ENCODE results near the gene EDN2. TPM values are rescaled to one million over a fixed set of nuclear protein-coding genes. Genes with fewer than 3 reads are reported as not detected.

Gene EDN2
- total RNA-seq, 1 experiment from 2014 or later: 0.24 TPM

DNA sequence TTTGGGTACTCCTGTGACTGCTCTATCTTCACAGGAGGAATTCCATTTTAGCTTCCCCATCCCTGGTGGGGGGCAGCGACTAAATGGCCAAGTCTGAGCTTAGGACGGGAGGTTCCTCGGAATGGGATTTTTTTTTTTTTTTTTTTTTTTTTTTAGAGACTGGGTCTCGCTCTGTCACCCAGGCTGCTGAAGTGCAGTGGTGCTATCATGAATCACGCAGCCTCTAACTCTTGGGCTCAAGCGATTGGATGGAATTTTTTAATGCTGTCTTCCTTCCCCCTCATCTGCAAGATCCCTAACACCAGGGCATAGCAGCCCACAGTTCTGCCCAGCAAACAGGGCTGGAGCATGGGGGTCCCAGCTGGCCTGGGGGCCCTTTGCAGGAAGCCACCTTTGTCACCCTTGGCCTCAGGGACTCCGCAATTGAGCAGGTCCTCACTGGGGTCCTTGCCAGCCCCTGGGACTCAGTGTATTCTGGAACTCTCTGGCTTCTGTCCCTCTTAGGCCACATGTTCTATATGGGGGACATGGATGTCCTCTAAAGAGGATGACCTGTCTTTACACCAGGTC, 13.1 kb upstream of the EDN2 start:
- H2BK15ac ChIP-seq (ENCODE audit: low read depth, low read length): no peak overlapping the region
- H3K4me2 ChIP-seq (ENCODE audit: insufficient read depth, insufficient read length, low read length): no peak overlapping the region
- no peaks in the 10 kb centered on the region for H3K9me3 Mint-ChIP-seq
- no peak overlapping the region for H3T11ph ChIP-seq (ENCODE audit: low read length)
- no peaks in the 10 kb centered on the region for H3K9me3 ChIP-seq (ENCODE audit: control insufficient read depth, low read depth, low read length)
- no peaks in the 10 kb centered on the region for H3K23me2 ChIP-seq (ENCODE audit: insufficient read length, low read depth, low read length, poor library complexity, severe bottlenecking)
- peak overlapping the region; percentile 100 for H4K91ac ChIP-seq (ENCODE audit: insufficient read length, low read depth, low read length)
- no peak overlapping the region; a peak in 1 of 7 replicates for H3K27ac Mint-ChIP-seq
- H3K4me1 Mint-ChIP-seq: peaks cover 26 to 27% of the 10 kb centered on the region in 2 experiments
- no peak overlapping the region for H3K23ac ChIP-seq (ENCODE audit: insufficient read length, low read depth, low read length)
- H2BK120ac ChIP-seq (ENCODE audit: low read depth, low read length, poor library complexity, severe bottlenecking): no peak overlapping the region
- no peaks in the 10 kb centered on the region for H3K36me3 Mint-ChIP-seq (ENCODE audit: insufficient read depth in 1 of 3, low read depth in 3 of 3)
- no peaks in the 10 kb centered on the region for H4K20me1 ChIP-seq (ENCODE audit: control insufficient read depth, insufficient read depth, insufficient read length)
- no peaks in the 10 kb centered on the region for H3K4me1 ChIP-seq (ENCODE audit: insufficient read depth, low read length)
- no peaks in the 10 kb centered on the region for H3K79me1 ChIP-seq (ENCODE audit: insufficient read depth, low read depth, low read length, poor library complexity, severe bottlenecking)
- H3K4me3 Mint-ChIP-seq: no peak overlapping the region; a peak in 1 of 5 replicates
- no peak for DNase-seq
- no peak overlapping the region for H2BK5ac ChIP-seq (ENCODE audit: insufficient read length, low read length)
- H4K8ac ChIP-seq (replicated peaks; ENCODE audit: insufficient read length, low read depth, low read length): no peak overlapping the region
- H3K56ac ChIP-seq (ENCODE audit: insufficient read length, low read depth, low read length): no peak overlapping the region
- H2AK5ac ChIP-seq (ENCODE audit: insufficient read length, low read length): no peak overlapping the region
- H4K5ac ChIP-seq (ENCODE audit: insufficient read length, low read depth, low read length): no peak overlapping the region
- no peak overlapping the region for H2AFZ ChIP-seq (ENCODE audit: low read length)
- H3K4ac ChIP-seq (ENCODE audit: low read depth, low read length): no peak overlapping the region
- no peak overlapping the region for H3K27ac ChIP-seq (ENCODE audit: insufficient read length, low read depth, low read length)
- no peak overlapping the region for H2BK12ac ChIP-seq (ENCODE audit: insufficient read length, low read depth, low read length)
- H2BK20ac ChIP-seq (ENCODE audit: low read depth, low read length, poor library complexity, severe bottlenecking): no peak overlapping the region
- H3K14ac ChIP-seq (ENCODE audit: insufficient read depth, low read length): no peak overlapping the region
- H3K18ac ChIP-seq (ENCODE audit: insufficient read length, low read depth, low read length): peak overlapping the region; percentile 97
- TF ChIP-seq, protein P1, sequence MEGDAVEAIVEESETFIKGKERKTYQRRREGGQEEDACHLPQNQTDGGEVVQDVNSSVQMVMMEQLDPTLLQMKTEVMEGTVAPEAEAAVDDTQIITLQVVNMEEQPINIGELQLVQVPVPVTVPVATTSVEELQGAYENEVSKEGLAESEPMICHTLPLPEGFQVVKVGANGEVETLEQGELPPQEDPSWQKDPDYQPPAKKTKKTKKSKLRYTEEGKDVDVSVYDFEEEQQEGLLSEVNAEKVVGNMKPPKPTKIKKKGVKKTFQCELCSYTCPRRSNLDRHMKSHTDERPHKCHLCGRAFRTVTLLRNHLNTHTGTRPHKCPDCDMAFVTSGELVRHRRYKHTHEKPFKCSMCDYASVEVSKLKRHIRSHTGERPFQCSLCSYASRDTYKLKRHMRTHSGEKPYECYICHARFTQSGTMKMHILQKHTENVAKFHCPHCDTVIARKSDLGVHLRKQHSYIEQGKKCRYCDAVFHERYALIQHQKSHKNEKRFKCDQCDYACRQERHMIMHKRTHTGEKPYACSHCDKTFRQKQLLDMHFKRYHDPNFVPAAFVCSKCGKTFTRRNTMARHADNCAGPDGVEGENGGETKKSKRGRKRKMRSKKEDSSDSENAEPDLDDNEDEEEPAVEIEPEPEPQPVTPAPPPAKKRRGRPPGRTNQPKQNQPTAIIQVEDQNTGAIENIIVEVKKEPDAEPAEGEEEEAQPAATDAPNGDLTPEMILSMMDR (conservative IDR thresholded peaks at IDR 0.05): no peak
- H3K9ac ChIP-seq (ENCODE audit: extremely low read depth, insufficient read length, low read length): no peak overlapping the region
- H3K27me3 ChIP-seq (ENCODE audit: insufficient read depth, low read length): no peaks in the 10 kb centered on the region; the same call in 1 of the 2 replicates
- peaks cover 15% of the 10 kb centered on the region for H3K27me3 Mint-ChIP-seq (ENCODE audit: low read depth)
- H3K79me2 ChIP-seq (ENCODE audit: insufficient read depth, low read length): no peaks in the 10 kb centered on the region
- no CpG with 5 or more reads among the region's 7 CpGs for WGBS (ENCODE audit: extremely low coverage, insufficient read length, low lambda C conversion rate)

All from H9 (cell line).